ENCODE data around the gene PLA2G4F.

Gene PLA2G4F

DNA sequence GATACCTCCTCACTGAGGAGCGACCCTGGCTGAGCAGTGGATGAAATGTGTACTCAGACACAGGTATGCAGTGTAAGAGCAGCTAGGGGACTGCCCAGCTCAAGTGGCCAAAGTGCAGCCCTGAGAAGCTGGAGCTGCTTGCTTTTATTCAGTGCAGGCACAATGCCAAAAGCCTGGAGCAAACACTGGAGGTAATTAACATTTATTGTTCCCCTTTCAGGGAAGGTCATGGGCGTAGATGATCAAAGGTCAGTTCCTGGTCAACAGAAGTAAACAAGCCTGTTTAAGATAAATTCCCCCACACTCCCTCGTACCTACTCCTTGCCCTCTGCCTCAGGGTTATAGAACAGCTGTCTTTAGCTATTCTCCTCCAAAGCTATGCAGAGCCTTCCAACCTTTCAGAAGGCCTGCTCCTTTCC is 17.5 kb downstream of the PLA2G4F start:
- TF ChIP-seq POLR2AphosphoS5 (IDR thresholded peaks at IDR 0.05; ENCODE audit: low read depth, low read length) (no peak), SIN3A (IDR thresholded peaks at IDR 0.05; ENCODE audit: borderline replicate concordance, insufficient read depth, low read length) (no peak), TAF1 (IDR thresholded peaks at IDR 0.05; ENCODE audit: borderline replicate concordance, insufficient read depth, low read length) (no peak), REST (IDR thresholded peaks at IDR 0.05; ENCODE audit: insufficient read depth in 1 of 2, low read depth in 2 of 2, low read length in 2 of 2) (no peak), FOXP2 (optimal IDR thresholded peaks at IDR 0.05; ENCODE audit: borderline replicate concordance, extremely low read depth, extremely low read length, insufficient read depth) (no peak)

DNA sequence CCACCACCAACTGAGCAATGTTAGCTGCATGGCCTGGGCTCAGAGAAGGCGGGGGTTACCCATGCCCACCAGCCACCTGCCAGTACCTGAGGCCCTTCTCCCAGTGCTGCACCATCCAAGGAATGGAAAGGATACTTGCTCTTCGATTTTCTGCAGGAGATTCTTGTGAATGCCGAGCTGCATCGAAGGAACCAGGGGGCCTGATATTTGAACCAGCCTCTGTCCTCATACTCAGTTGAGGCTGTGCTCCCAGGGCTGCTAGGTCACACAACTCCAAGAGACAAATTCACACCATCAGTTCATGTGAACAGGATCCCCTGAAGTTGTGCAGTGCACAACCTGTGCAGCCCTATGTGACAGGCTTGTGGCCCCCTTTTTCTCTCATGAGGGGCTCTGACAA is 18.0 kb downstream of the PLA2G4F start:
- TF ChIP-seq REST (IDR thresholded peaks at IDR 0.05; ENCODE audit: insufficient read depth in 1 of 2, low read depth in 2 of 2, low read length in 2 of 2) (no peak), FOXP2 (optimal IDR thresholded peaks at IDR 0.05; ENCODE audit: borderline replicate concordance, extremely low read depth, extremely low read length, insufficient read depth) (no peak)

GRCh38 chr15:42137461-42138261 is 18.8 kb downstream of the PLA2G4F start:
- no peak for TF ChIP-seq REST (IDR thresholded peaks at IDR 0.05; ENCODE audit: insufficient read depth in 1 of 2, low read depth in 2 of 2, low read length in 2 of 2)
- no peak for TF ChIP-seq POLR2AphosphoS5 (IDR thresholded peaks at IDR 0.05; ENCODE audit: low read depth, low read length)
- TF ChIP-seq TAF1 (IDR thresholded peaks at IDR 0.05; ENCODE audit: borderline replicate concordance, insufficient read depth, low read length), result no peak
- TF ChIP-seq FOXP2 (optimal IDR thresholded peaks at IDR 0.05; ENCODE audit: borderline replicate concordance, extremely low read depth, extremely low read length, insufficient read depth), result no peak
- TF ChIP-seq SIN3A (IDR thresholded peaks at IDR 0.05; ENCODE audit: borderline replicate concordance, insufficient read depth, low read length), result no peak

DNA sequence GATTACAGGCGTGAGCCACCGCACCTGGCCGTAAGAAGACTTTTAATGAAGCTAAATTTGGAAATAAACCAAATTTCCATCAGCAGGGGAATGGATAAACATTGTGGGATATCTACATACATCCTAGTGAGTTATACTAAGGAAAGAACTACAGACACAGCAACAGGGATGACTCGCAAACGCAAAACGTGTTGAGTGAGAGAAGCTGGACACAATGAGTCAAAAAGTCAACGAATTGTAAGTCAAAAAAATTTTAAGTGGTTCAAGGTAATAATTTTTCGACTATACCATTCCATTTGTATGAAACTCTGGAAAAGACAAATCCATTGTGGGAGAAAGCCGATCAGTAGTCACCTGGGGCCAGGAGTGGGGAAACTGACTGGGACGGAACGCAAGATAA is 19.9 kb downstream of the PLA2G4F start:
- TF ChIP-seq TAF1 (IDR thresholded peaks at IDR 0.05; ENCODE audit: borderline replicate concordance, insufficient read depth, low read length), result no peak
- TF ChIP-seq POLR2AphosphoS5 (IDR thresholded peaks at IDR 0.05; ENCODE audit: low read depth, low read length), result no peak
- no peak for TF ChIP-seq REST (IDR thresholded peaks at IDR 0.05; ENCODE audit: insufficient read depth in 1 of 2, low read depth in 2 of 2, low read length in 2 of 2)
- TF ChIP-seq FOXP2 (optimal IDR thresholded peaks at IDR 0.05; ENCODE audit: borderline replicate concordance, extremely low read depth, extremely low read length, insufficient read depth), result no peak
- TF ChIP-seq SIN3A (IDR thresholded peaks at IDR 0.05; ENCODE audit: borderline replicate concordance, insufficient read depth, low read length), result no peak
